Gastroesophageal sphincter (tissue), 4 donors: ENCODE measurements around the gene HTR2A. TPM values are rescaled to one million over a fixed set of nuclear protein-coding genes. Genes with fewer than 3 reads are reported as not detected.

Experiments used
- ATAC-seq: fragments of 150-250 bp; one replicate; pipeline ENCODE4 v1.9.1; 2016; ENCODE audit warnings: mild to moderate bottlenecking, moderate library complexity
- H3K27ac ChIP-seq, 4 donors: fragments of 200-600 bp; sonication (generic) in 3 of 4; 1 replicate in 3 of 4; 2 replicates in 1 of 4; pipeline ENCODE4 v1.5.1; 2016 to 2019
- H3K27me3 ChIP-seq: fragments of 200-600 bp; sonication (generic); one replicate; pipeline ENCODE4 v1.5.1; 2019
- H3K36me3 ChIP-seq, 2 donors: fragments of 200-600 bp; sonication (generic); one replicate each; pipeline ENCODE4 v1.5.1; 2019; ENCODE audit warnings: control low read depth in 1 of 2
- H3K4me1 ChIP-seq, 3 donors: fragments of 200-600 bp; sonication (generic); 1 replicate in 2 of 3; 2 replicates in 1 of 3; pipeline ENCODE4 v1.5.1; 2016 to 2019; ENCODE audit warnings: control low read depth in 2 of 3
- H3K4me3 ChIP-seq, 2 donors: fragments of 200-600 bp; sonication (generic); one replicate each; pipeline ENCODE4 v1.5.1; 2019; ENCODE audit warnings: mild to moderate bottlenecking in 1 of 2, moderate library complexity in 1 of 2
- H3K9me3 ChIP-seq, 3 donors: fragments of 200-600 bp; sonication (generic); one replicate each; pipeline ENCODE4 v1.5.1; 2017 to 2019; ENCODE audit warnings: control low read depth in 2 of 3
- EP300 ChIP-seq: sonication (generic); formaldehyde crosslinking; IDR thresholded peaks from one replicate; pipeline ENCODE4 v1.6.1; 2017; ENCODE audit warnings: antibody characterized with exemption, mild to moderate bottlenecking
- POLR2A ChIP-seq, 2 donors: fragments of 450-650 bp; IDR thresholded peaks; one replicate each; pipeline ENCODE4 v1.6.1; 2017; ENCODE audit warnings: antibody characterized with exemption in 2 of 2, mild to moderate bottlenecking in 2 of 2, moderate library complexity in 1 of 2
- POLR2AphosphoS5 ChIP-seq: sonication (generic); formaldehyde crosslinking; IDR thresholded peaks from one replicate; pipeline ENCODE4 v1.6.1; 2017; ENCODE audit warnings: antibody characterized with exemption
- WGBS, 2 donors: methylation state at CpG; one replicate each; pipeline ENCODE4 v1.1.5; 2018; ENCODE audit warnings: low coverage in 1 of 2; 5-methylcytosine and 5-hydroxymethylcytosine counted together
- total RNA-seq, 4 donors: library from RNA; depleted of rRNA; stranded (reverse); fragments of >200 nt; gene quantifications; one replicate each; pipeline ENCODE4 v1.1.0, GENCODE V29; 2016
- TF ChIP-seq, protein P1 (sequence below), 4 experiments: fragments of 200-600 bp in 2 of 4; fragments of 450-650 bp in 2 of 4; sonication (generic) in 1 of 4; IDR thresholded peaks; one replicate each; pipeline ENCODE4 v1.5.1; 2017 to 2019; ENCODE audit warnings: antibody characterized with exemption in 4 of 4, mild to moderate bottlenecking in 2 of 4, moderate library complexity in 2 of 4

Gene HTR2A
- total RNA-seq, 4 donors from 2014 or later, result 0.40 to 1.7 (median 0.54) TPM

DNA sequence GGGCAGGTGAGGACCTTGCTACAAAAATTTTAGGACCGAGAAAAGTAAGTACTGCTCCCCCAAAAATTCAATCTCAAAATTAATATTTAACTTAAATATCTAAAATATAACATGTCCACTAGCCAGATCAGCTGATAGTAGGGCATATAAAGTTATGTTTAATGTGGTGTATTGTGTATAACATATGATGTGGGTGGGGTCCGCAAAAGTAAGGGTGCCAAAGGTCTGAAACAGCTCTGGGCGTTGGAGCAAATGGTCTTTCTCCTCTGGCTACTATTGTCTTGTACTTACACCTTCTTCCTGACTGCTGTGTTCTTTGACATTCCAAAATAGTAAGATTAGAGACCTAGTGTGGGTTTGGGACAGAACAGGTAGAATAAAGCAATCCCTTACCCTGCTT is 41.2 kb downstream of the HTR2A start:
- Histone ChIP-seq H3K4me3 (no peak overlapping the region), H3K27me3 (no peaks in the 10 kb centered on the region), H3K36me3 (no peaks in the 10 kb centered on the region), H3K9me3 (no peaks in the 10 kb centered on the region), H3K27ac (no peak overlapping the region), H3K4me1 (no peaks in the 10 kb centered on the region)
- WGBS, 2 donors, result 80 to 82% methylated on average over 1 to 2 of the region's 3 CpGs
- TF ChIP-seq, protein P1, sequence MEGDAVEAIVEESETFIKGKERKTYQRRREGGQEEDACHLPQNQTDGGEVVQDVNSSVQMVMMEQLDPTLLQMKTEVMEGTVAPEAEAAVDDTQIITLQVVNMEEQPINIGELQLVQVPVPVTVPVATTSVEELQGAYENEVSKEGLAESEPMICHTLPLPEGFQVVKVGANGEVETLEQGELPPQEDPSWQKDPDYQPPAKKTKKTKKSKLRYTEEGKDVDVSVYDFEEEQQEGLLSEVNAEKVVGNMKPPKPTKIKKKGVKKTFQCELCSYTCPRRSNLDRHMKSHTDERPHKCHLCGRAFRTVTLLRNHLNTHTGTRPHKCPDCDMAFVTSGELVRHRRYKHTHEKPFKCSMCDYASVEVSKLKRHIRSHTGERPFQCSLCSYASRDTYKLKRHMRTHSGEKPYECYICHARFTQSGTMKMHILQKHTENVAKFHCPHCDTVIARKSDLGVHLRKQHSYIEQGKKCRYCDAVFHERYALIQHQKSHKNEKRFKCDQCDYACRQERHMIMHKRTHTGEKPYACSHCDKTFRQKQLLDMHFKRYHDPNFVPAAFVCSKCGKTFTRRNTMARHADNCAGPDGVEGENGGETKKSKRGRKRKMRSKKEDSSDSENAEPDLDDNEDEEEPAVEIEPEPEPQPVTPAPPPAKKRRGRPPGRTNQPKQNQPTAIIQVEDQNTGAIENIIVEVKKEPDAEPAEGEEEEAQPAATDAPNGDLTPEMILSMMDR (IDR thresholded peaks at IDR 0.05), result no peak
- no peak for TF ChIP-seq POLR2A (IDR thresholded peaks at IDR 0.05)
- TF ChIP-seq EP300, result no peak
- no peak for TF ChIP-seq POLR2AphosphoS5
- ATAC-seq, result no peak

DNA sequence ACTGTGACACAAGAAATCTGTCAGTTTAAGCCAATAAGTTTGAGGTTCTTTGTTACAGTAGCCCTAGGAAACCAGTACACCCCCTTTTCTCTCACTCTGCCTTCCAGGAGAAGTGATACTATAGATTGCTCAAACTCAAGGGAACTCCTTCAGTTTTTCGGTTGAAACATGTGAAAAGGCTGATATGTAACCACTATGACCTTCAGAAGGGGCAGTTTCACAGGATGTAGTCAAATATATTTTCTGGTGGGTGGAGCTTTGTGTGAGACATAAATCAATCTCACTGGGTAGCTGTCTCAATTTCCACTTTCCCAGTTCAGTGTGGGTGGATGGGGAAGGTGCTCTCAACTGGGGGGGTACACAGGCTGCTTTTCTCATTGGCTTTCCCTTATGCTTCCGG is 41.7 kb downstream of the HTR2A start:
- no peak overlapping the region for H3K4me3 ChIP-seq
- TF ChIP-seq, protein P1 (IDR thresholded peaks at IDR 0.05), result no peak
- TF ChIP-seq POLR2A (IDR thresholded peaks at IDR 0.05) (no peak), EP300 (no peak), POLR2AphosphoS5 (no peak)
- H3K27ac ChIP-seq, result no peak overlapping the region
- H3K4me1 ChIP-seq, result no peaks in the 10 kb centered on the region
- WGBS, 2 donors, result 70 to 100% methylated on average over 2 of the region's 2 CpGs
- ATAC-seq, result no peak
- no peaks in the 10 kb centered on the region for H3K27me3 ChIP-seq
- H3K9me3 ChIP-seq, result no peaks in the 10 kb centered on the region
- H3K36me3 ChIP-seq, result no peaks in the 10 kb centered on the region

DNA sequence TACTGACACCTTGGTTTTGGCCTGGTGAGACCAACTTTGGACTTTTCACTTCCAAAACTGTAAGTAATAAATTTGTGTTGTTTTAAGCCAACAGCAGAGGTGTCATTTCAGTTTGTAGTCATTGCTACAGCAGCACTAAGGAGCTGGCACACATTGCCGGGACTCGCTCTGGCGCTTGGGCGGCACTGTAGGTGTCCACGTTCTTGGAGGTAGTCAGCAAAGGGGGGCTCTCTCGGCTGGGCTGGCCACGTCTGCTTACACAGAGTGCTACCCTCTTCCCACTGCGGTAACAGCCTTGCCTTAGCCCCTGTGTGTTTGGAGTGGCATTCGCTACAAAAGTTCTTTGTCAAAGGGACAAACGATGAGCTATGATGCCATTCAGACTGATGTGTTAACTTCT is 44.7 kb downstream of the HTR2A start:
- Histone ChIP-seq H3K27ac (no peak overlapping the region), H3K9me3 (no peaks in the 10 kb centered on the region), H3K36me3 (no peaks in the 10 kb centered on the region), H3K4me3 (no peak overlapping the region), H3K27me3 (no peaks in the 10 kb centered on the region), H3K4me1 (no peaks in the 10 kb centered on the region)
- 78 to 90% methylated on average over 4 to 7 of the region's 10 CpGs for WGBS, 2 donors
- no peak for ATAC-seq
- TF ChIP-seq EP300 (no peak), POLR2AphosphoS5 (no peak), POLR2A (IDR thresholded peaks at IDR 0.05) (no peak)
- TF ChIP-seq, protein P1 (IDR thresholded peaks at IDR 0.05), result no peak

DNA sequence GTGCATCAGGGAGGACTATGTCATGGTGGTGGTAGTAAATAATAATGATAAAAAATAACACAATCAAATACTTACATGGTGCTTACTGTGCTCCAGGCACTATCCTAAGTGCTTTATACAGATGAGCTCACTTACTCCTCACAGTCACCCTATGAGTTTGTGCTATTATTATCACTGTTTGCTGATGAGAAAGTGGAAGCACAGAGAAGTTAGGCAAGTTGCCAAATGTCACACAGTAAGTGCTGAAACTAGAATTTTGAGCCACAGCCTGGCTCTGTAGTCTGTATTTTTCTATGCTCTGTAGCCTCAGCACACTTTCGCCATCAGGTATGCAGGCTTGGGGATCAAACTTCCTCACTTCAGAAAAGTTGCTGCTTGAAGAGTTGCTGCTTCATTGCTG is 46.6 kb downstream of the HTR2A start:
- Histone ChIP-seq H3K9me3 (no peaks in the 10 kb centered on the region), H3K36me3 (no peaks in the 10 kb centered on the region), H3K27me3 (no peaks in the 10 kb centered on the region), H3K4me3 (no peak overlapping the region), H3K27ac (no peak overlapping the region), H3K4me1 (no peaks in the 10 kb centered on the region)
- 100% methylated on average over 1 of the region's 1 CpG for whole genome bisulfite sequencing, 2 donors
- ATAC-seq, result no peak
- TF ChIP-seq EP300 (no peak), POLR2A (IDR thresholded peaks at IDR 0.05) (no peak), POLR2AphosphoS5 (no peak)
- TF ChIP-seq, protein P1 (IDR thresholded peaks at IDR 0.05), result no peak

DNA sequence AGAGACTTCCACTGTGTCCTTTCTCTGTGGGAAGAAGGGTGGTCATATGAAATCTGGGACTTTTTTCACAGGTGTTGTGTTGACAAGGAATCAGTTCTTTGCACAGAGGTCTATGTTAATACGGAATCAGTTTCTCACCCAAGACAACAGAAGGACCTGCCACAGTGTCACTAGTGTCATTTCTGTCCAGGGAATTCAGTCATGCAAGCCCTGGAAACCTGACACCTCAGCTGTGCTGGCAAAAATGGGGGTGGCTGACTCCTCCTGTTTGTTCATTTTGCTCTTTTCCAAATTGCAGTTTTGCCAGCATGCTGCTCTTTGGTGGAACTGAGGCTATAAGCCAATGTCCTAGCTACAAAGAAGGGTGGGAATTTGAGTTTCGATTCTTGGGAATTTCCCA is 50.1 kb downstream of the HTR2A start:
- no peaks in the 10 kb centered on the region for H3K9me3 ChIP-seq
- no peak overlapping the region for H3K27ac ChIP-seq
- H3K4me1 ChIP-seq, result no peaks in the 10 kb centered on the region
- TF ChIP-seq POLR2A (IDR thresholded peaks at IDR 0.05), result no peak
- no peak for TF ChIP-seq EP300
- TF ChIP-seq, protein P1 (IDR thresholded peaks at IDR 0.05), result no peak
- no peak for TF ChIP-seq POLR2AphosphoS5
- no peak for ATAC-seq
- H3K27me3 ChIP-seq, result no peaks in the 10 kb centered on the region
- no peaks in the 10 kb centered on the region for H3K36me3 ChIP-seq
- H3K4me3 ChIP-seq, result no peak overlapping the region
- 79% methylated on average over 2 of the region's 2 CpGs; no CpG with 5 or more reads in 1 of the 2 donors for WGBS, 2 donors
